PC-3 (cell line): Measurements from ENCODE around the gene EFCAB6. TPM values are rescaled to one million over a fixed set of nuclear protein-coding genes. Genes with fewer than 3 reads are reported as not detected.

ENCODE experiments used
- ATAC-seq: fragments of 200-7000 bp; cut with Tn5 transposase; 2 replicates; pipeline ENCODE4 v1.9.1; 2020; ENCODE audit warnings: mild to moderate bottlenecking, moderate library complexity
- BruUV-seq: library from RNA; stranded (reverse); fragments of 400-500 nt; replicated peaks from 2 replicates; lab custom pipeline; 2021; lab: Mats Ljungman, UMichigan
- CTCF ChIA-PET: fragments of 300-600 bp; sonication (Branson Sonifier 250); formaldehyde crosslinking; loops from one replicate; lab custom pipeline; 2022; ENCODE audit warnings: antibody characterized with exemption; lab: Charles Lee
- POLR2A ChIA-PET: fragments of 300-600 bp; sonication (Branson Sonifier 250); formaldehyde crosslinking; loops from one replicate; lab custom pipeline; 2022; ENCODE audit warnings: antibody characterized with exemption; ENCODE audit not compliant: unreplicated experiment; lab: Charles Lee
- DNase-seq: peaks from one replicate; pipeline ENCODE4 v3.0.0-alpha.2; 2015
- H2AFZ ChIP-seq: fragments of 300-600 bp; sonication (generic); 2 replicates; pipeline ENCODE4 v1.6.0; 2016; ENCODE audit warnings: antibody characterized with exemption, low read length
- H3F3A ChIP-seq: fragments of 300-600 bp; sonication (generic); one replicate; pipeline ENCODE4 v1.6.0; 2017; ENCODE audit warnings: antibody characterized with exemption, low read length, control low read depth, mild to moderate bottlenecking; ENCODE audit not compliant: unreplicated experiment
- H3K27ac ChIP-seq: fragments of 300-600 bp; sonication (generic); 2 replicates; pipeline ENCODE4 v1.5.1; 2016; ENCODE audit warnings: mild to moderate bottlenecking, low read length
- H3K27me3 ChIP-seq: fragments of 300-600 bp; sonication (generic); 2 replicates; pipeline ENCODE4 v1.6.1; 2016; ENCODE audit warnings: low read length, mixed read lengths
- H3K36me3 ChIP-seq: fragments of 300-600 bp; sonication (generic); 2 replicates; pipeline ENCODE4 v1.6.1; 2016; ENCODE audit warnings: low read depth, mixed run types, low read length, mixed read lengths
- H3K4me1 ChIP-seq: fragments of 300-600 bp; sonication (generic); 2 replicates; pipeline ENCODE4 v1.5.1; 2016; ENCODE audit warnings: low read length; ENCODE audit not compliant: insufficient read depth
- H3K4me2 ChIP-seq: fragments of 300-600 bp; sonication (generic); 2 replicates; pipeline ENCODE4 v1.6.0; 2016; ENCODE audit warnings: low read length
- H3K4me3 ChIP-seq: fragments of 300-600 bp; sonication (generic); 2 replicates; pipeline ENCODE4 v1.5.1; 2016; ENCODE audit warnings: mild to moderate bottlenecking, low read length, mixed read lengths
- H3K79me2 ChIP-seq: fragments of 300-600 bp; sonication (generic); 2 replicates; pipeline ENCODE4 v1.6.1; 2017; ENCODE audit warnings: low read length, mixed read lengths
- H3K9ac ChIP-seq: fragments of 300-600 bp; sonication (generic); 2 replicates; pipeline ENCODE4 v1.6.0; 2016; ENCODE audit warnings: mild to moderate bottlenecking, low read length
- H3K9me2 ChIP-seq: fragments of 300-600 bp; sonication (generic); replicated peaks from 2 replicates; pipeline ENCODE4 v1.6.1; 2016; ENCODE audit warnings: mixed run types, low read length, mixed read lengths
- H3K9me3 ChIP-seq: fragments of 300-600 bp; sonication (generic); 2 replicates; pipeline ENCODE4 v1.6.1; 2016; ENCODE audit warnings: low read length, mixed read lengths
- H4K20me1 ChIP-seq: fragments of 300-600 bp; sonication (generic); 2 replicates; pipeline ENCODE4 v1.6.1; 2016; ENCODE audit warnings: low read length, mixed read lengths
- CTCF ChIP-seq: fragments of 300-600 bp; sonication (generic); conservative IDR thresholded peaks from 2 replicates; pipeline ENCODE4 v1.5.1; 2017; ENCODE audit warnings: antibody characterized with exemption, low read depth, mild to moderate bottlenecking, low read length
- EZH2 ChIP-seq: fragments of 300-600 bp; sonication (generic); IDR thresholded peaks from one replicate; pipeline ENCODE4 v1.6.1; 2017; ENCODE audit warnings: antibody characterized with exemption, mild to moderate bottlenecking, low read length; ENCODE audit not compliant: unreplicated experiment
- EZH2phosphoT487 ChIP-seq: fragments of 300-600 bp; sonication (generic); IDR thresholded peaks from 2 replicates; pipeline ENCODE4 v1.6.1; 2018; ENCODE audit warnings: mild to moderate bottlenecking, antibody characterized with exemption, low read length, borderline replicate concordance
- intact Hi-C: fragments of 100-400 bp; cut with micrococcal nuclease; formaldehyde crosslinking; loops from 2 replicates; pipeline ENCODE4 v1.9.0; 2023
- total RNA-seq: library from RNA; depleted of rRNA; stranded (reverse); fragments of >200 nt; gene quantifications from 2 replicates; pipeline ENCODE4 v1.2.3, GENCODE V29; 2014

EFCAB6 gene
- total RNA-seq, 1 experiment from 2014 or later, result 0.07 TPM

GRCh38 chr22:43637275-43638260 is 174.5 kb downstream of the EFCAB6 start:
- Histone ChIP-seq H3K9me3 (no peaks in the 10 kb centered on the region), H3K4me1 (no peaks in the 10 kb centered on the region), H3K27ac (no peak overlapping the region), H3K27me3 (no peaks in the 10 kb centered on the region), H3F3A (no peaks in the 10 kb centered on the region), H3K4me2 (no peak overlapping the region), H3K4me3 (no peak overlapping the region), H3K9me2 (no peaks in the 10 kb centered on the region), H4K20me1 (no peaks in the 10 kb centered on the region), H2AFZ (no peak overlapping the region), H3K9ac (no peak overlapping the region), H3K79me2 (no peaks in the 10 kb centered on the region), H3K36me3 (no peaks in the 10 kb centered on the region)
- DNase-seq (no peak), ATAC-seq (no peak)
- TF ChIP-seq EZH2 (no peak), EZH2phosphoT487 (no peak), CTCF (no peak)
- no TSS peak for BruUV-seq
- ChIA-PET CTCF (no interaction called here), POLR2A (no interaction called here)
- intact Hi-C loops, result loop anchor here (5.0 kb wide), 1 partner anchor 95 kb away; no protein-coding TSS in a partner anchor

- no peaks in the 10 kb centered on the region for H4K20me1 ChIP-seq
- CTCF ChIA-PET, result no interaction called here
- H3K27ac ChIP-seq, result no peak overlapping the region
- H3K9ac ChIP-seq, result no peak overlapping the region
- no peaks in the 10 kb centered on the region for H3K9me3 ChIP-seq
- H3K27me3 ChIP-seq, result no peaks in the 10 kb centered on the region
- no peak overlapping the region for H3K4me2 ChIP-seq
- H3K36me3 ChIP-seq, result no peaks in the 10 kb centered on the region
- no peaks in the 10 kb centered on the region for H3K4me1 ChIP-seq
- H3K4me3 ChIP-seq, result no peak overlapping the region
- DNase-seq (no peak), ATAC-seq (no peak)
- no peaks in the 10 kb centered on the region for H3K9me2 ChIP-seq
- intact Hi-C loops, result loop anchor here (5.0 kb wide), 1 partner anchor 96 kb away; no protein-coding TSS in a partner anchor
- no peak overlapping the region for H2AFZ ChIP-seq
- no peaks in the 10 kb centered on the region for H3F3A ChIP-seq
- no peaks in the 10 kb centered on the region for H3K79me2 ChIP-seq
- POLR2A ChIA-PET, result no interaction called here
- BruUV-seq, result no TSS peak
- no peak for TF ChIP-seq EZH2phosphoT487
- no peak for TF ChIP-seq CTCF
- TF ChIP-seq EZH2, result no peak
Measured at GRCh38 chr22:43636086-43636485, 176.0 kb downstream of the EFCAB6 start.

- intact Hi-C loops, result loop anchor here (5.0 kb wide), 1 partner anchor 97 kb away; no protein-coding TSS in a partner anchor
- Histone ChIP-seq H3K27me3 (no peaks in the 10 kb centered on the region), H3F3A (no peaks in the 10 kb centered on the region), H3K4me1 (no peaks in the 10 kb centered on the region), H3K9me2 (no peaks in the 10 kb centered on the region), H2AFZ (no peak overlapping the region), H3K9me3 (no peaks in the 10 kb centered on the region), H3K79me2 (no peaks in the 10 kb centered on the region), H3K27ac (no peak overlapping the region), H3K36me3 (no peaks in the 10 kb centered on the region), H3K4me2 (no peak overlapping the region), H4K20me1 (no peaks in the 10 kb centered on the region), H3K4me3 (no peak overlapping the region), H3K9ac (no peak overlapping the region)
- ChIA-PET POLR2A (no interaction called here), CTCF (no interaction called here)
- ATAC-seq (no peak), DNase-seq (no peak)
- TF ChIP-seq CTCF, result no peak
- no peak for TF ChIP-seq EZH2phosphoT487
- TF ChIP-seq EZH2, result no peak
- no TSS peak for BruUV-seq
Measured at GRCh38 chr22:43635101-43635500, 177.0 kb downstream of the EFCAB6 start.
